Gastroesophageal sphincter (tissue), 3 donors: ENCODE data around the gene ATP6V0D1.

Experiments
- CTCF ChIP-seq, 4 experiments: fragments of 200-600 bp in 2 of 4; fragments of 450-650 bp in 2 of 4; sonication (generic) in 1 of 4; IDR thresholded peaks; one replicate each; pipeline ENCODE4 v1.5.1; 2017 to 2019; ENCODE audit warnings: antibody characterized with exemption in 4 of 4, mild to moderate bottlenecking in 2 of 4, moderate library complexity in 2 of 4
- POLR2A ChIP-seq, 2 donors: fragments of 450-650 bp; IDR thresholded peaks; one replicate each; pipeline ENCODE4 v1.6.1; 2017; ENCODE audit warnings: antibody characterized with exemption in 2 of 2, mild to moderate bottlenecking in 2 of 2, moderate library complexity in 1 of 2

- no peak for TF ChIP-seq POLR2A (IDR thresholded peaks at IDR 0.05)
- TF ChIP-seq CTCF (IDR thresholded peaks at IDR 0.05), result no peak
These were observed 45.2 kb downstream of the ATP6V0D1 start for GRCh38 chr16:67435758-67436164.
